ENCODE measurements around the gene SLC6A17. TPM values are rescaled to one million over a fixed set of nuclear protein-coding genes. Genes with fewer than 3 reads are reported as not detected.

SLC6A17 gene
- total and polyA plus RNA-seq, 2 donors (not counting 3 experiments of a cell fraction or from before 2014, with no cell fraction given): 0.03 TPM; not detected in 1

DNA sequence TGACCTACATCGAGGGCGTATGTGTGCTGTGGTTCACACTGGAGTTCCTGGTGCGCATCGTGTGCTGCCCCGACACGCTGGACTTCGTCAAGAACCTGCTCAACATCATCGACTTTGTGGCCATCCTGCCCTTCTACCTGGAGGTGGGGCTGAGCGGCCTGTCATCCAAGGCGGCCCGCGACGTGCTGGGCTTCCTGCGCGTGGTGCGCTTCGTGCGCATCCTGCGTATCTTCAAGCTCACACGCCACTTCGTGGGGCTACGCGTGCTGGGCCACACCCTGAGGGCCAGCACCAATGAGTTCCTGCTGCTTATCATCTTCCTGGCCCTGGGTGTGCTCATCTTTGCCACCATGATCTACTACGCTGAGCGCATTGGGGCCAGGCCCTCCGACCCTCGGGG lies 72.8 kb downstream of the SLC6A17 start:
- no peaks in the 10 kb centered on the region for H3K4me1 ChIP-seq (ENCODE audit: control insufficient read depth, extremely low read depth, insufficient read depth, low read length)
- TF ChIP-seq CTCF (IDR thresholded peaks at IDR 0.05; ENCODE audit: extremely low read depth in 1 of 2, insufficient read depth in 1 of 2, low read depth in 1 of 2, low read length in 2 of 2) (no peak), POLR2AphosphoS5 (IDR thresholded peaks at IDR 0.05; ENCODE audit: insufficient read depth, low read depth, low read length) (no peak), FOS (IDR thresholded peaks at IDR 0.05; ENCODE audit: borderline replicate concordance, insufficient read depth, low read length) (no peak), JUN (IDR thresholded peaks at IDR 0.05; ENCODE audit: borderline replicate concordance, insufficient read depth, insufficient read length, low read depth) (no peak), GATA2 (IDR thresholded peaks at IDR 0.05; ENCODE audit: insufficient read depth, insufficient read length, low read depth, low read length) (no peak), EZH2 (IDR thresholded peaks at IDR 0.05; ENCODE audit: borderline replicate concordance, low read depth, low read length, severe bottlenecking) (no peak), MYC (IDR thresholded peaks at IDR 0.05; ENCODE audit: low read depth, low read length) (no peak), POLR2A (IDR thresholded peaks at IDR 0.05; ENCODE audit: low read depth, low read length) (no peak)
- TF ChIP-seq, protein P1, sequence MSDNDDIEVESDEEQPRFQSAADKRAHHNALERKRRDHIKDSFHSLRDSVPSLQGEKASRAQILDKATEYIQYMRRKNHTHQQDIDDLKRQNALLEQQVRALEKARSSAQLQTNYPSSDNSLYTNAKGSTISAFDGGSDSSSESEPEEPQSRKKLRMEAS (IDR thresholded peaks at IDR 0.05; ENCODE audit: insufficient read depth, insufficient read length): no peak
- no peak overlapping the region for H3K4me2 ChIP-seq (ENCODE audit: insufficient read depth, low read length)
- ChIA-PET POLR2A (no interaction called here), CTCF (no interaction called here)
- DNase-seq (ENCODE audit: low read depth, low spot score) (no peak), FAIRE-seq (no peak)
- no peaks in the 10 kb centered on the region for H3K27me3 ChIP-seq (ENCODE audit: control insufficient read depth in 2 of 2, insufficient read depth in 2 of 2, low read length in 2 of 2)
- H3K9me1 ChIP-seq (replicated peaks; ENCODE audit: control insufficient read depth, extremely low read depth, insufficient read depth, low read length): no peaks in the 10 kb centered on the region
- no peak overlapping the region for H2AFZ ChIP-seq (ENCODE audit: low read depth, low read length)
- no TSS peak for BruUV-seq (replicated peaks)
- H3K9ac ChIP-seq (replicated peaks; ENCODE audit: extremely low read depth, insufficient read depth, low read length): no peak overlapping the region
- no peaks in the 10 kb centered on the region for H3K79me2 ChIP-seq (ENCODE audit: control insufficient read depth, insufficient read depth, low read length)
- no peaks in the 10 kb centered on the region for H3K9me3 ChIP-seq (replicated peaks; ENCODE audit: control insufficient read depth, insufficient read depth, low read length)
- intact Hi-C loops (cut with micrococcal nuclease) (no loop called here), dilution Hi-C loops (cut with MboI; ENCODE audit: extremely low pct_ligation_motif_present, low sequenced_read_pairs) (no loop called here)
- no peaks in the 10 kb centered on the region for H4K20me1 ChIP-seq (replicated peaks; ENCODE audit: control insufficient read depth, extremely low read depth, insufficient read depth, low read length)
- H3K36me3 ChIP-seq (ENCODE audit: control insufficient read depth in 2 of 2, extremely low read depth in 1 of 2, insufficient read depth in 2 of 2, low read length in 2 of 2): peaks cover 0 to 11% of the 10 kb centered on the region in 2 experiments
- no peak overlapping the region for H3K4me3 ChIP-seq (replicated peaks in 1 of 3; ENCODE audit: insufficient read depth in 1 of 3, low read depth in 1 of 3, low read length in 3 of 3)
- H3K27ac ChIP-seq (ENCODE audit: insufficient read depth, low read depth, low read length): no peak overlapping the region
